Measurements from ENCODE around the gene RBM48. TPM values are rescaled to one million over a fixed set of nuclear protein-coding genes. Genes with fewer than 3 reads are reported as not detected.

The RBM48 gene
- 6.0 to 7.3 TPM (median 6.2 TPM) in 5 replicates for total RNA-seq (2022; extraction: Qiagen RNA extraction)

DNA sequence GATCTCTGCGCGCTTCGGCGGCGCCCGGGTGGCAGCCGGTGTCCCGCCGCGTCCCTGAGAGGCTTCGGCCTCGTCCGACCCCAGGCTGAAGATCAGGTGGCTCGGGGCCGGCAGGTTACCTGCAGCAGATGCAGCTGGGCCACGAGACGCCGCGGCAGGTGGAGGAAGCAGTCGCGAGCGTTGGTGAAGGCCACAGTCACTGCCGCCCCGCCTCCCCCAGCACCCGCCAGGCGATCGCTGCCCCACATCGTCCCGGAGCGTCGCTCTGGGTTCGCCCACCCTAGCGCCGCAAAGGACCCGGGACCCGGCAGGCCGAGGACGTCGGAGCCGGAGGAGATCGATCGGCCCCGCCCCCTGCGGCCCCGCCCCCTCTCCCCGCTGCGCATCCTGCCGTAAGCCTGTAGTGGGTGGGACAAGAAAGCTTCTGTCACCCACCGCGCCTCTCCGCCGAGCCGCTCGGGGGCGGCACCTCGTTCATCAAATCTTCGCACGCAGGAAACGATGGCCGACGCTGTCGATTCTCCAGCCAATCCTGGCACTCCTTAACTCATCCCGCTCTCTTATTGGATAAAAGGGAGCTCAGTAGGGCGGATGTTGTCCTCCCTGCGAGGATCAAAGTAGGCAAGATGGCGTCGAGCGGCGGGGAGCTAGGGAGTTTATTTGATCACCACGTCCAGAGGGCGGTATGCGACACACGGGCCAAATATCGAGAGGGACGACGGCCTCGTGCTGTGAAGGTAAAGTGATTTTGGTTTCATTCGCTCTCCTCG lies at the start of gene RBM48, which contains the start of gene PEX1:
Gene RBM48, plus strand, starts transcription at position 608 of the 770 bp plus-strand sequence. Its CDS starts 19 bp downstream, at position 627.
Gene PEX1, minus strand, starts transcription at position 333 of the 770 bp plus-strand sequence. Its CDS starts 85 bp downstream, at position 248.

Other genes with a start within 250 kb of the RBM48 start
- 15.8 to 18.4 TPM (median 17.9 TPM) in 5 replicates for gene GATAD1, start 81.3 kb upstream of the RBM48 start, total RNA-seq (2022; extraction: Qiagen RNA extraction)
- not detected in 5 replicates for gene ERVW-1, start 50.8 kb upstream of the RBM48 start, total RNA-seq (2022; extraction: Qiagen RNA extraction)
- 5.2 to 7.0 TPM (median 5.7 TPM) in 5 replicates for gene PEX1, start 275 bp upstream of the RBM48 start, total RNA-seq (2022; extraction: Qiagen RNA extraction)
- gene FAM133B, start 61.6 kb downstream of the RBM48 start, total RNA-seq (2022; extraction: Qiagen RNA extraction) = 24.0 to 26.5 TPM (median 25.0 TPM) in 5 replicates